Measurements from ENCODE around the gene KXD1.

DNA sequence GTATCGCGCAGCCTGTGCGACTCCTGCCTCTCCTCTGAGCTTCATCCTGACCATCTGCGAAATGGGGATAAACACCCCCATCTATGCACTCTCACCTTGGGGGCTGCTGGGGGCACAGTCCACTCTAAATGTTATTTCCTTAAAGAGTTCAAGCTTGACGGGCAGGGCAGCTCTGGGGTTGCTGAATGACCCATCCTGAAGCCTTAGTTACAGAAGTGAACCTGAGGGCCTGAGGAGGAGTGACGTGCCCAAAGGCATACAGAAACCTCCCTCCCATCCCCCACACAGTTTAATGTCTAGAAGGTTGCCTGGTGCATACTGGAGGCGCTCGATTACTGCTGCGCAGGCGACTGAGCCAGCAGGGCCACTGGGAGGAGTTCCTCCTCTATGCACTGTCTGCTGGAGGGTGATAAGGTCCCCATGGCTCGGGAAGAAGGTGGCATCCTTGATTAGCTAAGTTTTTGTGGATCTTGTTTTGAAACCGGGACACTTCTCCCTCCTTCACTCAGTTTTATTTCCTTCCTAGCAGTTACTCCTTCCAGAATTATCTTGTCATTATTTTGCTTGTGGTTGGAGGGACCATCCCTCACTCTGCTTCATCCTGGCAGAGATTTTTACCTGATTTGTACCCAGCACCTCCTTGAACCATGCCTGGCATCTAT lies 13.7 kb upstream of the KXD1 start:
- TF ChIP-seq, protein P1, sequence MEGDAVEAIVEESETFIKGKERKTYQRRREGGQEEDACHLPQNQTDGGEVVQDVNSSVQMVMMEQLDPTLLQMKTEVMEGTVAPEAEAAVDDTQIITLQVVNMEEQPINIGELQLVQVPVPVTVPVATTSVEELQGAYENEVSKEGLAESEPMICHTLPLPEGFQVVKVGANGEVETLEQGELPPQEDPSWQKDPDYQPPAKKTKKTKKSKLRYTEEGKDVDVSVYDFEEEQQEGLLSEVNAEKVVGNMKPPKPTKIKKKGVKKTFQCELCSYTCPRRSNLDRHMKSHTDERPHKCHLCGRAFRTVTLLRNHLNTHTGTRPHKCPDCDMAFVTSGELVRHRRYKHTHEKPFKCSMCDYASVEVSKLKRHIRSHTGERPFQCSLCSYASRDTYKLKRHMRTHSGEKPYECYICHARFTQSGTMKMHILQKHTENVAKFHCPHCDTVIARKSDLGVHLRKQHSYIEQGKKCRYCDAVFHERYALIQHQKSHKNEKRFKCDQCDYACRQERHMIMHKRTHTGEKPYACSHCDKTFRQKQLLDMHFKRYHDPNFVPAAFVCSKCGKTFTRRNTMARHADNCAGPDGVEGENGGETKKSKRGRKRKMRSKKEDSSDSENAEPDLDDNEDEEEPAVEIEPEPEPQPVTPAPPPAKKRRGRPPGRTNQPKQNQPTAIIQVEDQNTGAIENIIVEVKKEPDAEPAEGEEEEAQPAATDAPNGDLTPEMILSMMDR (IDR thresholded peaks at IDR 0.05), result peak in 1 of 6 experiments; percentile 5
- peak; percentile 7 to 32 for TF ChIP-seq POLR2AphosphoS5 (IDR thresholded peaks at IDR 0.05)
- TF ChIP-seq EP300 (IDR thresholded peaks at IDR 0.05), result no peak
- TF ChIP-seq POLR2A (IDR thresholded peaks at IDR 0.05), result peak in 1 of 4 donors; percentile 44
